ENCODE results near the gene DLST. TPM values are rescaled to one million over a fixed set of nuclear protein-coding genes. Genes with fewer than 3 reads are reported as not detected.

DLST gene
- polyA plus RNA-seq, 3 donors = 6.7 to 76.5 (median 7.3) TPM

DNA sequence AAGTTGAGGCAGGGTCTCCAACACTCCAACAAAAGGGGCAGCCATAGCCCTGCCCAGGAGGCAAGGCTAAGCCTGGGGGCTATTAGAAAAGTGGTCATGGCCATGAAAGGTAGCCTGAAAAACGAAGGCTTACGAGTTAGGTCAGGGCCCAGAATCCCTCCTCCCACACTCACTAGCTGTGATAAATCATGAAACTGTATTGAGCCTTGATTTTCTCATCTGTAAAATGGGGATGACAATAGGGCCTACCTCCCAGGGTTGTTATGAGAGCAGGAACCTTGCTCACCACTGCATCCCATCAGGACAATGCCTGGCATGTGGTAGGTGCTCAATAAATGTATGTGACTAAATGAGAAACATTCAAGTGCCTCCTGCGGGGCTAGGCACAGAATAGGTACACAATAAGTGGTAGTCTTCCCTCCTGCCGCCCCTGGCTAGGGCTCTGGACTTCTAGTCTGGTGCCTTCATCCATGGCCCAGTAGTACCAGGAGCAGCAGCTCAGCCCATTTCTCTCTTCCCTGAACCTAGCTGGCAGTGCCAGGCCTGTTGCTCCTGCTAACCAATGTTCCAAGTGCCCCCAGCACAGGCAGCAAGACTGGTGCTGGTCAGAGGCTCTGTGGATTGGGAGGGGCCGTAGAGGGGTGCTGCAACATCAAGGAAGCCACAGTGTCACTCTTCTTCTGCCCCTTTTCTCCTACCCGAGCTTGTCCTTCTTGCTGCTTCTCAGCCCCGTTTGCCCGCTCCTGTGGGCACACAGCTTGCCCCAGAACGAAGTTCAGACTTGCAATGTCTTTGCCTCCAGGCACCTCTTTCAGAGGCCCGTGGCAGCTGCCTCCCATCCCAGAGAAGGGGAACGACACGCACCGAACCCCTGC is 65.9 kb downstream of the DLST start:
- Histone ChIP-seq H2AFZ (ENCODE audit: insufficient read depth, low read depth, low read length, poor library complexity, severe bottlenecking) (no peak overlapping the region), H3K36me3 (replicated peaks in 1 of 2; ENCODE audit: control insufficient read depth in 1 of 2, insufficient read depth in 2 of 2, low read length in 2 of 2) (no peaks in the 10 kb centered on the region), H4K20me1 (ENCODE audit: insufficient read depth, low read length) (no peaks in the 10 kb centered on the region), H3K4me3 (replicated peaks in 1 of 3; ENCODE audit: low read depth in 2 of 3, low read length in 3 of 3) (no peak overlapping the region), H3K9ac (ENCODE audit: insufficient read depth, low read length, poor library complexity, severe bottlenecking) (no peak overlapping the region), H3K4me1 (ENCODE audit: control insufficient read depth in 1 of 2, insufficient read depth in 2 of 2, low read length in 2 of 2) (peaks cover 12 to 14% of the 10 kb centered on the region in 2 donors), H3K79me2 (ENCODE audit: insufficient read depth, low read length) (no peaks in the 10 kb centered on the region), H3K9me3 (replicated peaks in 1 of 2; ENCODE audit: control insufficient read depth in 1 of 2, insufficient read depth in 1 of 2, low read length in 2 of 2) (no peaks in the 10 kb centered on the region), H3K27ac (ENCODE audit: low read depth in 1 of 2, low read length in 2 of 2) (no peak overlapping the region), H3K27me3 (ENCODE audit: control insufficient read depth in 2 of 2, insufficient read depth in 2 of 2, low read length in 2 of 2) (no peaks in the 10 kb centered on the region), H3K4me2 (replicated peaks; ENCODE audit: extremely low read depth, low read length, poor library complexity, severe bottlenecking) (no peak overlapping the region)
- Mint-ChIP-seq H3K4me3 (no peak overlapping the region), H3K27ac (no peak overlapping the region), H3K9me3 (no peaks in the 10 kb centered on the region), H3K4me1 (peaks cover 17% of the 10 kb centered on the region), H3K27me3 (ENCODE audit: low read depth in 3 of 3) (peaks cover 4 to 11% (median 10%) of the 10 kb centered on the region in 3 donors), H3K36me3 (no peaks in the 10 kb centered on the region)
- intact Hi-C loops (cut with micrococcal nuclease) = loop anchor here in 1 of 2 donors (5.0 to 10.0 kb wide), 2 partner anchors 117 to 140 kb away; partner anchors contain the start of genes ACYP1 and ZC2HC1C
- 94% methylated on average over 8 of the region's 13 CpGs for WGBS (ENCODE audit: insufficient coverage)
- no peak for DNase-seq
- TF ChIP-seq, protein P1, sequence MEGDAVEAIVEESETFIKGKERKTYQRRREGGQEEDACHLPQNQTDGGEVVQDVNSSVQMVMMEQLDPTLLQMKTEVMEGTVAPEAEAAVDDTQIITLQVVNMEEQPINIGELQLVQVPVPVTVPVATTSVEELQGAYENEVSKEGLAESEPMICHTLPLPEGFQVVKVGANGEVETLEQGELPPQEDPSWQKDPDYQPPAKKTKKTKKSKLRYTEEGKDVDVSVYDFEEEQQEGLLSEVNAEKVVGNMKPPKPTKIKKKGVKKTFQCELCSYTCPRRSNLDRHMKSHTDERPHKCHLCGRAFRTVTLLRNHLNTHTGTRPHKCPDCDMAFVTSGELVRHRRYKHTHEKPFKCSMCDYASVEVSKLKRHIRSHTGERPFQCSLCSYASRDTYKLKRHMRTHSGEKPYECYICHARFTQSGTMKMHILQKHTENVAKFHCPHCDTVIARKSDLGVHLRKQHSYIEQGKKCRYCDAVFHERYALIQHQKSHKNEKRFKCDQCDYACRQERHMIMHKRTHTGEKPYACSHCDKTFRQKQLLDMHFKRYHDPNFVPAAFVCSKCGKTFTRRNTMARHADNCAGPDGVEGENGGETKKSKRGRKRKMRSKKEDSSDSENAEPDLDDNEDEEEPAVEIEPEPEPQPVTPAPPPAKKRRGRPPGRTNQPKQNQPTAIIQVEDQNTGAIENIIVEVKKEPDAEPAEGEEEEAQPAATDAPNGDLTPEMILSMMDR (IDR thresholded peaks at IDR 0.05) = no peak

DNA sequence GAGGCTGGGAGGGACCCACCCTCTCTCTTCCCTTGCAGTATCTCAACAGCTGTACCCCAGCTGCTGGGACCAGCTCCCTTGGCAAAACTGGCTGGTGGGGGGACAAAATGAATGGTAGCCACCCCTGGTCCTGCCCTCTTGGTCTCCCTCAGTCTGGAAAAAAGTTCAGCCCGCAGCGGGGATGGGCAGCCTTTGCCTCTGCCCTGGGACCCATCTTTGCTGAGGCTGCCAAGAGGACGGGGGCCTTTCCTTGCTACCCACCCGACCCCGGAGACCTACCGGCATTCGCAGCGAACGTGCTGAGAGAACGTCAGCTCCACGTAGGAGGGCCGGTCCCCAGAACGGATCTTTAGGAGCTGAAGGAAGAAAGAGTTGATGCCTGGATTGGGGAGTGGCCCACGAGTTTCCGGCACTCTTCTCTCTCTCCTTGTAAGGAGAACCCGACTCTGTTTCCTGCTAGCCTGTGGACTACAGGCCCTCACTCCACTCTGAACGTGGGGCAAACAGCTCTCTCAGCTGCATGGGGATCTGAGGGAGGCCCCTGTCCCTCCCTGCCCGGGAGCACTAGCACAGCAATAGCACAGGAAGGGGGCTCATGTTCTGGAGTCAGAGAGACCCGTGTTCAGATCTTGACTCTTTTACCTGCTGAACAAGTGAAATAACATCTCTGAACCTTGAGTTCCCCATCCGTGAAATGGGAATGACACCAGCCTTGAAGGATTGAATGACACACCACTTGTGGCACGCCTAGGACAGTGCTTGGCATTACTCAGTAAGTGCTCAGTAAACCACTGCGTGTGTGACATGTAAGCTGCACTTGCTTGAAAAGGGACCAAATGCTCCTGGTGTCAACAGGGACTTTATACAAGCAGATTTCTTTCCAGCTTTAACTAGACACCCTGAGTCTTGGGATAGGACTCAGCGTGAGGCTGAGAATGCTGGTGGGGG is 66.8 kb downstream of the DLST start:
- peaks cover 8% of the 10 kb centered on the region for H3K4me1 Mint-ChIP-seq
- TF ChIP-seq, protein P1 (IDR thresholded peaks at IDR 0.05) = no peak
- H3K36me3 ChIP-seq (replicated peaks in 1 of 2; ENCODE audit: control insufficient read depth in 1 of 2, insufficient read depth in 2 of 2, low read length in 2 of 2) = no peaks in the 10 kb centered on the region
- no peak overlapping the region for H3K9ac ChIP-seq (ENCODE audit: insufficient read depth, low read length, poor library complexity, severe bottlenecking)
- no peaks in the 10 kb centered on the region for H3K27me3 ChIP-seq (ENCODE audit: control insufficient read depth in 2 of 2, insufficient read depth in 2 of 2, low read length in 2 of 2)
- no peaks in the 10 kb centered on the region for H3K9me3 ChIP-seq (replicated peaks in 1 of 2; ENCODE audit: control insufficient read depth in 1 of 2, insufficient read depth in 1 of 2, low read length in 2 of 2)
- H3K27ac ChIP-seq (ENCODE audit: low read depth in 1 of 2, low read length in 2 of 2) = no peak overlapping the region
- H4K20me1 ChIP-seq (ENCODE audit: insufficient read depth, low read length) = no peaks in the 10 kb centered on the region
- no peaks in the 10 kb centered on the region for H3K79me2 ChIP-seq (ENCODE audit: insufficient read depth, low read length)
- intact Hi-C loops (cut with micrococcal nuclease) = loop anchor here in 1 of 2 donors (5.0 to 10.0 kb wide), 2 partner anchors 116 to 139 kb away; partner anchors contain the start of genes ACYP1 and ZC2HC1C
- H3K4me2 ChIP-seq (replicated peaks; ENCODE audit: extremely low read depth, low read length, poor library complexity, severe bottlenecking) = no peak overlapping the region
- H3K9me3 Mint-ChIP-seq = peaks cover 0 to under 1% (median 0%) of the 10 kb centered on the region in 7 donors
- no peak for DNase-seq
- H3K36me3 Mint-ChIP-seq = no peaks in the 10 kb centered on the region
- H3K27me3 Mint-ChIP-seq (ENCODE audit: low read depth in 3 of 3) = peaks cover 4 to 13% (median 9%) of the 10 kb centered on the region in 3 donors
- 93% methylated on average over 11 of the region's 23 CpGs for WGBS (ENCODE audit: insufficient coverage)
- H3K27ac Mint-ChIP-seq = peak overlapping the region in 1 of 7 donors; percentile 69
- H3K4me1 ChIP-seq (ENCODE audit: control insufficient read depth in 1 of 2, insufficient read depth in 2 of 2, low read length in 2 of 2) = peaks cover 6 to 7% of the 10 kb centered on the region in 2 donors
- no peak overlapping the region for H3K4me3 Mint-ChIP-seq
- no peak overlapping the region for H2AFZ ChIP-seq (ENCODE audit: insufficient read depth, low read depth, low read length, poor library complexity, severe bottlenecking)
- no peak overlapping the region for H3K4me3 ChIP-seq (replicated peaks in 1 of 3; ENCODE audit: low read depth in 2 of 3, low read length in 3 of 3)
